Measurements from ENCODE around the gene LILRB2. TPM values are rescaled to one million over a fixed set of nuclear protein-coding genes. Genes with fewer than 3 reads are reported as not detected.
"Not testable (repeated sequence)": the region's sequence is repeated elsewhere in the genome, so short reads cannot be mapped to it uniquely, and the experiment has no call there.

Gene LILRB2
- total RNA-seq, 2 donors from 2014 or later: not detected

DNA sequence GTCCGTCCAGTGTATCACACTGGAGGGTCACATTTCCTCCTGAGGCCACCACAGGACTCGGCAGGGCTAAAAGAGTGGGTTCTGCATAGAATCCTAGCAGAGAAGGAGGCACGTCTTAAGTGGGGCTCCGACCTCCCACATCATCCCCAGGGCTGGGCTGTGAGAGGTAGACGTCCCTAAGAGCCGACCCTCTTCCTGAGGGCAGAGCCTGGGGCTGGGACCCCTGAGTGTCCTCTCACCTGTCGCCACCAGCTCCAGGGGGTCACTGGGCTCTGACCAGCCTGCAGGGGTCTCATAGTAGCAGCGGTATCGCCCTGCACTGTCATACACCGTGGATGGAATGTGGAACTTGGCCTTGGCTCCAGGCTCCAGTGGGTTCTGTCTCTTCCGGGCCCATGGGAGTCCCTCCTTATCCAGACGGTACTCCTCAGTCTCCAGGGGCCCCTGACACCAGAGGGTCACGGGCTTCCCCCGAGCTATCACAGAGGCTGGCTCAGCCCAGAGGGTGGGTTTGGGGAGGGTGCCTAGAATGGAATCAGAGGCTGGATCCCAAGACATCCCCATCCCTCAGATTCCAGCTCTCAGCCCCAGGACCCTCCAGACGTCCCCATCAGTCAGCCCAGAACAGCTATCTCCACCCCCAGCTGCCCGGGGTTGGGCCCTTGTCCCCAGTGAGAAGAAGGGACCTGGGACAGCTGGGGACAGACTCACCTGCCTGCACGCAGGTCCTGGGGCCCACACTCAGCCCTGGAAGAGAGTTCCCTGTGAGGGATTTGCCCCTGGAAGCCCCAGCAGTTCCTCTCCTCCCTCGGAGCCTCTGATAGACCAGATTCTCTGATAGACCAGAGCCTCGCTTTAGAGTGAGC, 24.4 kb downstream of the LILRB2 start:
- DNase-seq (ENCODE audit: low spot score in 2 of 2) (no peak), ATAC-seq (no peak)
- Mint-ChIP-seq H3K9me3 (no peaks in the 10 kb centered on the region), H3K27ac (no peak overlapping the region), H3K36me3 (no peaks in the 10 kb centered on the region)

DNA sequence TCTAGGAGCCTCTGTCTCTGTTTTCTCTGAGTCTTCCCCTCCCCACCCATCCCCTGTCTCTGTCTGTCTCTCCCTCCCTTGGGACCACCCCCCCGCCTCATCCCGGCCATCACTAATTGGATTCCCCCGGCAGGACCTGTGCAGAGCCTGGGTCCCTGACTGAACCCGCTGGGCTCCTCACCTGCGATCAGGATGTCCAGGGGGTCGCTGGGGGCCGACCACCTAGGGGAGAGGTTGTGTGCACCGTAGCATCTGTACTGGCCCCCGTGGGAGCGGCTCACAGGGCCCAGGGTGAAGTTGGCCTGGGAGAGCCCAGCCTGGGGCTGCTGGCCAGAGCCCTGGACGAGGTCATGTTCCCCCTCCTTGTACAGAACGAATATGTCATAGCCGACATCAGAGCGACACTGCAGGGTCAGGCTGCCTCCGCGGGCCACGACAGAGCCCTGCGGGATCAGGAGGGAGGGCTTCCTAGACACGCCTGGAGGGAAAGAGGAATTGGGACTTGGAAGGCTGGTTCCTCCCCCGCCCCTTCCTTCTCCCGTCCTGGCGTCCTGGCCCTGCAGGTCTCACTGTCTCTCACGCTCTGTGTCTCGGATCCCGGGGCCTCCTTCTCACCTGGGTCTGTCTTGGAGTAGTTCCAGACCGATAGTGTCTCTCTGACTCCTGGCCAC, 25.7 kb downstream of the LILRB2 start:
- Mint-ChIP-seq H3K9me3 (no peaks in the 10 kb centered on the region), H3K36me3 (no peaks in the 10 kb centered on the region), H3K27ac (no peak overlapping the region)
- DNase-seq (ENCODE audit: low spot score in 2 of 2) (no peak), ATAC-seq (no peak)

DNA sequence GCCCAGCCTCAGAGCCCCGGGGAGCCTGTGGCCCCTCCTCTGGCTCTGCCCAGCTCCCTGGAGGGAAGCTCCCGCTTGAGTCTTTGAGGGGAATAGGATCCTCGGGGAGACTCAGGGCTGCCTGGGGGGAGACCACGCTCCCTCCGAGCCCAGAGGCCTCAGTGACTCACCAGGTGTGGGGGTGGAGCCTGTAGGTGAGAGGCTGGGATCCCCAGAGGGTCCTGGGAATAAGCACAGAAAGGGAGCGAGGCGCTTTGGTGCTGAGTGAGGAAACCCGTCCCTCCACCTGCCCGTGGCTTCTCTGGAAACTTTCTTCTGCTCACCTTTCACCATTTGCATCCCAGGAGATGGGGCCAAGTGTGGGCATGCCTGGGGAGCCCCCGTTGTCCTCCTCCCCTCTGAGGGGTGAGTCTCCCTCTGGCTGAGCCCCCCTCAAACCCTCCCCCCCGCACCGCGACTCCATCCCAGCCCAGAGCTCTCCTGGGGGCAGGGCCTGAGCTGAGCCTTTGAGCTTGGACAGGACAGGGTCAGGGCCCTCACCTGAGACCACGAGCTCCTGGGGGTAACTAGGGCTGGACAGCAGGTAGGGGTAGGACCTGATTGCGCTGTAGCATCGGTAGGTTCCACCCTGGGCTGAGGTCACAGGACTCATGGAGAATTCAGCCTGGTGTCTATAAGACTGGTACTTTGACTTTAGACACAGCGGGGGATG, 26.6 kb downstream of the LILRB2 start:
- DNase-seq (ENCODE audit: low spot score in 2 of 2) (no peak), ATAC-seq (no peak)
- Mint-ChIP-seq H3K27ac (no peak overlapping the region), H3K36me3 (no peaks in the 10 kb centered on the region), H3K9me3 (no peaks in the 10 kb centered on the region)

DNA sequence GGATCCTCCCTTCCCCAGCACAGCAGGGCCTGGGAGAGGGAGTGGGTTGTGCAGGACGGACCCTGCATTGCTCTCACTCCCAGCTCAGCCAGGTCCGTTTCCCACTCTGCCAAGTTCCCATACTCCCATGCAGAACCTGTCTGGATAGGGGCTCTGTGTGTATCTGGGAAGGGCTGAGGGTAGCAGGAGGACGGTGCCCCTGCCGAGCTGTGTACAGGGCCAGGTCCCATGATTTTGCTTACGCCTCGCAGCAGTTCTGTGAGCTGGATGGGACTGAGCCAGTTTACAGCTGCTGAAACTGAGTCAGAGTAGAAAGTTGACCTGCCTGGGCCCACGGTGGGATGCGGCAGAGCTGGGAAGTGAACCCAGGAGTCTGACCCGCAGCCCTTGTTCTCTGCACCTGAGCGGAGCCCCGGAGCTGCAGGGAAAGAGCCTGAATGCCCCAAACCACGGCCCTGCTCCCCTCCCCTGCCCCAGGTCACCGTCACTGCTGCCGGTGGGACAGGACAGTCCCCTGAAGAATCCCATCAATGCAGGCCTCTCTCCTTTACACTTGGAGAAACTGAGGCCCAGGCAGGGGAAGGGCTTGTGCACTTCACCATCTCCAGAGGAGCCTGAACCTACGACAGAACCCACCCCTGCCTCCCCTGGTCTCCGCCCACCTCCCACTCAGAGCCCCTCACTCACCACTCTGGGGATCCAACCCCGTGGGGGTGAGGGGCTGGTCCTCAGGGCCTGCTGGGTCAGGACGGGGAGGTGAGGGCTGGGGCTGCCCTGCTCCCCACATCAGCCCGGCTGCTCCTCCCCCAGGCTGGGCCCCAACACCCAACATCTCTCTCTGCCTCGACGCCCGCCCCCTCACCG, 27.3 kb downstream of the LILRB2 start:
- Mint-ChIP-seq H3K36me3 (no peaks in the 10 kb centered on the region), H3K27ac (no peak overlapping the region), H3K9me3 (no peaks in the 10 kb centered on the region)
- ATAC-seq (no peak), DNase-seq (ENCODE audit: low spot score in 2 of 2) (no peak)

DNA sequence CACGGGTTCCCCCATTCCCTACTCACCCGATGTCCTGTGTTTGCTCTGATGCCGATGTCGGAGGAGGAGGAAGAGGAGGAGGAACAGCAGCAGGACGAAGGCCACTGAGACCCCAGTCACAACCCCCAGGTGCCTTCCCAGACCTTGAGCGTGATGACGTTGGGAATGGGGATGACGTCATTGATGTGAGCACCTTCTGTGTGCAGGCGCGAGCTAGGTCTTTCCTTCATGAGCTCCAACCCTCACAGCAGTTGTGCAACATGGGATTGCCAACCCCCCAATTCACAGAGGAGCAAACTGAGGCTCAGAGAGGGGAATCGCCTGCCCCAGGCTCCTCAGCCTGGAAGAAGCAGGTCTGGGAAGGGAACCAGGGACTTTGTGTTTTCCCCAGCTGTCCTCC, 28.1 kb downstream of the LILRB2 start:
- H3K36me3 Mint-ChIP-seq: no peaks in the 10 kb centered on the region
- H3K9me3 Mint-ChIP-seq: no peaks in the 10 kb centered on the region
- no peak for DNase-seq (ENCODE audit: low spot score in 2 of 2)
- H3K27ac Mint-ChIP-seq: no peak overlapping the region
- ATAC-seq: no peak

DNA sequence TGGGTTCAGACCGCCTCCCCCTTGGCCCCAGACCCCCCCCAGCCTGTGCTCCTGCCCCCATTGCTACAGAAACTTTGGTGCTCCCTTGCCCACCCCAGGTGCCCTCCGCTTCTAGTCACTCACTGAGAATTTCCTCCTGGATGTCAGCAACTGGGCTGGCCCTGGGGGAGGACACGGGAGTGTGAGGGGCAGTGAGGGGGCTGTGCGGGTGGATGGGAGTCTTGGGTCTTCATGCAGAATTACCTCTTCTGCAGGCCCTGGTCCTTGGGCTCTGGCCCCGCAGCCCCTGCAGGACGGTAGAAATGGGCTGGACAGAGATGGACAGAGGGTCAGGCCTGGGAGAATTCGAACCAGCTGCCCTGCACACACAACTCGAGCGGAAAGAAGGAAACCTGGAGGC, 28.7 kb downstream of the LILRB2 start:
- H3K36me3 Mint-ChIP-seq: no peaks in the 10 kb centered on the region
- H3K9me3 Mint-ChIP-seq: no peaks in the 10 kb centered on the region
- H3K27ac Mint-ChIP-seq: no peak overlapping the region
- no peak for DNase-seq (ENCODE audit: low spot score in 2 of 2)
- no peak for ATAC-seq

DNA sequence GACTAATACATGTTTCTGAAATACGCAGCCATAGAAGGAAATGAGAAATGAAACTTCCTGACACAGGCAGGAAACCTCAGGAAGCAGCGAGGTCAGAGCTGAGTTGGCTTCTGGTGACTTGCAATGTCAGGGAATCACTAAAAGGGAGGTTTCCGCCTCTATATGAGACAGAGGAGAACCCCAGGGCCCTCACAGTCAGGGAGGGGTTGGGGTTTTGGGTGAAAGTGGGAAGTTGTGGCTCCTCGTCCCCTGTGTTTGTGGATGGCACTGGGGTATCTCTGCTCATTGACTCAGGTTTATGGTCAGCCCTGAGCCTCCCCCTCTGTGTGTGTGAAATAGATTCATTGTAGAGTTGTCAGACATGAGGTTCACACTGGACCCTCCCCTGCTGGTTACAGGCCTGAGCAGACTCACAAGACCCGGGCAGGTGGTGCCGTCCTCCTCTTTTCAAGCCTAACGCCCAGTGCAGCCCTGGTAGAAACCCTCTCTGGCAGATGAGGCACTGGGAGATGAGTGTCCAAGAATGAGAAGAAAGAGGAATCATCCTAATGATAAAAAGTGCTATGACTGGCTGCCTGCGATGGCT, 32.8 kb downstream of the LILRB2 start:
- H3K27ac Mint-ChIP-seq: peak overlapping the region in 1 of 2 donors; percentile 25
- peak in 1 of 2 donors; percentile 80 for DNase-seq (ENCODE audit: low spot score in 2 of 2)
- no peaks in the 10 kb centered on the region for H3K36me3 Mint-ChIP-seq
- peak; percentile 93 to 94 for ATAC-seq
- no peaks in the 10 kb centered on the region for H3K9me3 Mint-ChIP-seq

DNA sequence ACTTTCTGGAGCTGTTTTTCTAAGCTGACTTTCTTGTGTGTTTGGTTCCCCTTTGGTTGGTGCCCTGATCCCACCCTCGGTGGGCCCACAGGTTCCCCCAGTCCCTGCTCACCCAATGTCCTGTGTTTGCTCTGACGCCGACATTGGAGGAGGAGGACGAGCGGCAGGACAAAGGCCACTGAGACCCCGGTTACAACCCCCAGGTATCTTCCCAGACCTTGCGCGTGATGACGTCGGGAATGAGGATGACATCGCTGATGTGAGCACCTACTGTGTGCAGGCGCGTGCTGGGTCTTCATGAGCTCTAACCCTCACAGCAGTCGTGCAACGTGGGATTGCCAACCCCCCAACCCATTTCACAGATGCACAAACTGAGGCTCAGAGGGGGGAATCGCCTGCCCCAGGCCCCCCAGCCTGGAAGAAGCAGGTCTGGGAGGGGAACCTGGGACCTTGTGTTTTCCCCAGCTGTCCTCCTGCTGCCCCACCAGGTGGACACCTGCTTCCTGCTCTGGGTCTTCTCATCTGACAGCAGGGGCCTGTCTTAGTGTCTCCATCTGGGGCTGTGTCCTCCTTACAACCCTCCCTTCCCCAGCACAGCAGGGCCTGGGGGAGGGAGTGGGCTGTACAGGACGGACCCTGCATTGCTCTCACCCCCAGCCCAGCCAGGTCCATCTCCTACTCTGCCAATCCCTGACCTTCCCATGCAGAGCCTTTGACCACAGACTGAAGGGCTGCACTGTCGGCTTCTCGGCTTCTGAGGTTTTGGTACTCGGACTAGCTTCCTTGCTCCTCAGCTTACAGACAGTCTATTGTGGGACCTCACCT, 33.6 kb downstream of the LILRB2 start:
- H3K9me3 Mint-ChIP-seq: no peaks in the 10 kb centered on the region
- H3K36me3 Mint-ChIP-seq: no peaks in the 10 kb centered on the region
- DNase-seq (ENCODE audit: low spot score in 2 of 2): no peak
- H3K27ac Mint-ChIP-seq: peak overlapping the region in 1 of 2 donors; percentile 25
- ATAC-seq: peak; percentile 8 to 29

DNA sequence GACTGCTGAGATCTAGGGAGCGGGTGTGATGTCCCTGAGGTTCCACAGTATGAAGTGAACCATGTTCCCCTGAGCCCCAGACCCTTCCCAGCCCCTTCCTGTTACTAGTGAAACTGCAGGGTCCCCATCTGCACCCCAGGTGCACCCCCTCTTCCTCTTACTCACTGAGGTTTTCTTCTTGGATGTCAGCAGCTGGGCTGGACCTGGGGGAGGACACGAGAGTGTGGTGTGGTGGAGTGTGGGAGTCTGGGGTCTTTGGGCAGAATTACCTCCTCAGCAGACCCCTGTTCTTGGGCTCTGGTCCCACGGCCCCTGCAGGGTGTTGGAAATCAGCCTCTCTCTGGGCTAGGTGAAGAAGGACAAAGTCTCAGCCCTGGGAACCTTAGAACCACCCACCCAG, 35.0 kb downstream of the LILRB2 start:
- no peaks in the 10 kb centered on the region for H3K36me3 Mint-ChIP-seq
- DNase-seq (ENCODE audit: low spot score in 2 of 2): no peak
- H3K9me3 Mint-ChIP-seq: no peaks in the 10 kb centered on the region
- H3K27ac Mint-ChIP-seq: no peak overlapping the region
- no peak for ATAC-seq

DNA sequence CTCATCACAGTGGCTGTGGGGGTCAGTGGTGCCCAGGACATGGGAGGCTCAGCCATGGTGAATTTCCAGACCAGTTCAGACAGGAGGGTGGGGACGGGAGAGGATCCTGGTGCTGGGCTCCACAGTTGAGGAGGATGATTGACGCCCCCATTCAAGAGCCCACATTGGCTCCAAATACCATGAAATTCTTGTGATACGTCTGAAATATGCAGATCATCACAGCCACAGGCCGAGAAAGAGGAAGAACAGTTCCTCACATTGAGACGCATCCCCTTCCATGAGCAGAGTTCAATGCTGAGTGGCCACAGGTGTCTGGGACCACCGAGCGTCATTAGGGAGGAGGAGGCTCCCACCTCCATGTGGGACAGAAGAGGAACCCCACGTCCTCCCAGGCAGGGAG, 37.1 kb downstream of the LILRB2 start:
- not testable (repeated sequence) for H3K36me3 Mint-ChIP-seq; H3K27ac Mint-ChIP-seq; ATAC-seq; H3K9me3 Mint-ChIP-seq; DNase-seq (ENCODE audit: low spot score in 2 of 2)

DNA sequence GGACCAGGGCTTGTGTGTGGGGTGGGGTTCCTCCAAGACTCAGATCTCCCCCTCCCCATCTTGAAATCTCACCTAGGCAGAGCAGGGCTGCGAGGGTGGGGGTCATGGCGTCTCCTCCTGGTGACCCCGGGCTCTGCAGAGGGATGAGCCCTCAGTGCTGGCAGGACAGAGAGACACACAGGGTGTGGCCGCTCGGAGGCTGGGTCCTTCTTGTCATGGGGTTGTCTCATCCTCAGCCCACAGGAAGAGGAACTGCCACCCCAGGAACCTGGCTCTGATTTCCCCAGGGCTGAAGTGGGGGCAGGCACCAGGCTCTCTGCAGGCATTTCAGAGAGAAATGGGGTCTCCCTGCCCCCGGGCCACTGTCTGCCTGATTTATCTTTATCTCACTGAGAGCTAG, 38.3 kb downstream of the LILRB2 start, which contains the start of gene LILRA6:
TSS of gene LILRA6 (minus strand) at position 145 of the 400 bp plus-strand sequence.
- H3K36me3 Mint-ChIP-seq; ATAC-seq; DNase-seq (ENCODE audit: low spot score in 2 of 2): not testable (repeated sequence)

DNA sequence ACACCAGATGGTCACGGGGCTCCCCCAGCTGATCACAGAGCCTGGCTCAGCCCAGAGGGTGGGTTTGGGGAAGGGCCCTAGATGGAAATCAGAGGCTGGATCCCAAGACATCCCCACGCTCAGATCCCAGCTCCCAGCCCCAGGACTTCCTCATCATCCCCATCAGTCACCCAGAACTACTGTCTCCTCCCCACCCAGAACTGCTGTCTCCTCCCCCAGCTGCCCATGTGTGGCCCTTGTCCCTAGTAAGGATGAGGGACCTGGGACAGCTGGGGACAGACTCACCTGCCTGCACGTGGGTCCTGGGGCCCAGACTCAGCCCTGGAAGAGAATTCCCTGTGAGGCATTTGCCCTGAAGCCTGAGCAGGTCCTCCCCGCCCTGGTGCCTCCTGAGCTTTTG, 38.7 kb downstream of the LILRB2 start:
- not testable (repeated sequence) for H3K9me3 Mint-ChIP-seq; H3K36me3 Mint-ChIP-seq; DNase-seq (ENCODE audit: low spot score in 2 of 2); H3K27ac Mint-ChIP-seq; ATAC-seq

More for the DNA sequence above, 38.3 kb downstream of the LILRB2 start, which contains the start of gene LILRA6:
- H3K9me3 Mint-ChIP-seq, H3K27ac Mint-ChIP-seq: not testable (repeated sequence)

DNA sequence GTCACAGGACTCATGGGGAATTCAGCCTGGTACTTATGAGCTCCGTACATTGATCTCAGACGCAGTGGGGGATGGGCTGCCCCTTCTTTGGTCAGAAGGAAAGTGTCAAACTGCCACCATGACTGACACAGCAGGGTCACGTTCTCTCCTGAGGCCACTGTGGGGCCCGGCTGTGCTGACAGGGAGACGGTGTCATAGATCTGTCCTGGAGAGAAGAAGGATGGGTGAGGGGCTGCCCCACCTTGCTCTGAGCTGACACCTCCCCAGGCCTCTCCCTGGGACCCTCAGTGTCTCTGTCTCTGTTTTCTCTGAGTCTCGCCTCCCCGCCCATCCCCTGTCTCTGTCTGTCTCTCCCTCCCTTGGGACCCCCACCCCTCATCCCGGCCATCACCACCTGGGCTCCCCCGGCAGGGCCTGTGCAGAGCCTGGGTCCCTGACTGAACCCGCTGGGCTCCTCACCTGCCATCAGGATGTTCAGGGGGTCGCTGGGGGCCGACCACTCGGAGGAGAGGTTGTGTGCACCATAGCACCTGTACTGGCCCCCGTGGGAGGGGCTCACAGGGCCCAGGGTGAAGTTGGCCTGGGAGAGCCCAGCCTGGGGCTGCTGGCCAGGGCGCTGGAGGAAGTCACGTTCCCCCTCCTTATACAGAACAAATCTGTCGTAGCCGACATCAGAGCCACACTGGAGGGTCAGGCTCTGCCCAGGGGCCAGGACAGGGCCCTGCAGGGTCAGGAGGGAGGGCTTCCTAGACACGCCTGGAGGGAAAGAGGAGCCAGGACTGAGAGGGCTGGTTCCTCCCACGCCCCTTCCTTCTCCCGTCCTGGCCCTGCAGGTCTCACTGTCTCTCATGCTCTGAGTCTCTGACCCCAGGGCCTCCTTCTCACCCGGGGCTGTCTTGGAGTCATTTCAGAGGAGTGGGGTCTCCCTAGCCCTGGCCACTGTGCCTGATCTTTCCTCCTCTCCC, 40.3 kb downstream of the LILRB2 start:
- H3K9me3 Mint-ChIP-seq, H3K36me3 Mint-ChIP-seq: not testable (repeated sequence)
- ATAC-seq: peak in 1 of 2 donors; percentile 49

More for the DNA sequence above, 40.3 kb downstream of the LILRB2 start:
- DNase-seq (ENCODE audit: low spot score in 2 of 2): not testable (repeated sequence)
- peak overlapping the region in 1 of 2 donors; percentile 65 for H3K27ac Mint-ChIP-seq

Data from activated naive CD4-positive, alpha-beta T cell treated with anti-CD3 and anti-CD28 coated beads, Interleukin-2, amount 50 U/mL, for 72 hours (primary cell).